HG03354 (cell line): ENCODE results near the gene TBCC.
A peak's percentile ranks its signal among the peaks of the same experiment; 100 is the strongest.

ENCODE experiments used
- ATAC-seq: cut with Tn5 transposase; IDR thresholded peaks from one replicate; pipeline ENCODE4 v1.9.1; 2021; ENCODE audit warnings: mild to moderate bottlenecking; ENCODE audit not compliant: unreplicated experiment, poor library complexity, severe bottlenecking

TBCC gene, protein sequence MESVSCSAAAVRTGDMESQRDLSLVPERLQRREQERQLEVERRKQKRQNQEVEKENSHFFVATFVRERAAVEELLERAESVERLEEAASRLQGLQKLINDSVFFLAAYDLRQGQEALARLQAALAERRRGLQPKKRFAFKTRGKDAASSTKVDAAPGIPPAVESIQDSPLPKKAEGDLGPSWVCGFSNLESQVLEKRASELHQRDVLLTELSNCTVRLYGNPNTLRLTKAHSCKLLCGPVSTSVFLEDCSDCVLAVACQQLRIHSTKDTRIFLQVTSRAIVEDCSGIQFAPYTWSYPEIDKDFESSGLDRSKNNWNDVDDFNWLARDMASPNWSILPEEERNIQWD

DNA sequence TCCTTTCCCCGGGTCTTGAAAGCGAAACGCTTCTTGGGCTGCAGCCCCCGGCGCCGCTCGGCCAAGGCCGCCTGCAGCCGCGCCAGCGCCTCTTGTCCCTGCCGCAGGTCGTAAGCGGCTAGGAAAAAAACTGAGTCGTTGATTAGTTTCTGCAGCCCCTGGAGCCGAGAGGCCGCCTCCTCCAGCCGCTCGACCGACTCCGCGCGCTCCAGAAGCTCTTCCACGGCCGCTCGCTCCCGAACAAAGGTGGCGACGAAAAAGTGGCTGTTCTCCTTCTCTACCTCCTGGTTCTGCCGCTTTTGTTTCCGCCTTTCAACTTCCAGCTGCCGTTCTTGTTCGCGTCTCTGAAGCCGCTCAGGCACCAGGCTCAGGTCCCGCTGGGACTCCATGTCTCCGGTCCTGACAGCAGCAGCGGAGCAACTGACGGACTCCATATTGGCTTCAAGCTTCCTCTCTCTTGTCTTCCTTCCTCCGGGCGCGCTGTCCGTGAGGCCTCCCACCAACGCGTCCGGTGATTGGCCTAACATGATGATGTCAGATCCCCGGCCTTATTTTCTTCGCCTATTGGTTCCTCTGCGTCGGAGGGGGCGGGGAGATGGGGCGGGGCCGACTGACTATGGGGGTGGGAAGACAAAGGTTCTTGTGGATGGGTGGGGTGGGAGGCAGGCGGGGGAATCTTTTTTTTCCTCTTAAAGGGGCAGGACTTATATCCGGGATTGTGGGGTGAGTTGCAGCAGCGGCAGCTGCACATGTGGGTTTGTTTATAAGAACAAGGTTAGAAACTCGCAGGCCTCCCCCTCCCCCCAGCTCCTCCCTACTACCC lies at the start of gene TBCC:
TBCC (minus strand) TSS at position 464 of the 823 bp plus-strand sequence; CDS start at position 434, 30 bp downstream.
- peak; percentile 76 for ATAC-seq

- ATAC-seq, result no peak
These were observed 49.7 kb upstream of the TBCC start for GRCh38 chr6:42795651-42796050.

DNA sequence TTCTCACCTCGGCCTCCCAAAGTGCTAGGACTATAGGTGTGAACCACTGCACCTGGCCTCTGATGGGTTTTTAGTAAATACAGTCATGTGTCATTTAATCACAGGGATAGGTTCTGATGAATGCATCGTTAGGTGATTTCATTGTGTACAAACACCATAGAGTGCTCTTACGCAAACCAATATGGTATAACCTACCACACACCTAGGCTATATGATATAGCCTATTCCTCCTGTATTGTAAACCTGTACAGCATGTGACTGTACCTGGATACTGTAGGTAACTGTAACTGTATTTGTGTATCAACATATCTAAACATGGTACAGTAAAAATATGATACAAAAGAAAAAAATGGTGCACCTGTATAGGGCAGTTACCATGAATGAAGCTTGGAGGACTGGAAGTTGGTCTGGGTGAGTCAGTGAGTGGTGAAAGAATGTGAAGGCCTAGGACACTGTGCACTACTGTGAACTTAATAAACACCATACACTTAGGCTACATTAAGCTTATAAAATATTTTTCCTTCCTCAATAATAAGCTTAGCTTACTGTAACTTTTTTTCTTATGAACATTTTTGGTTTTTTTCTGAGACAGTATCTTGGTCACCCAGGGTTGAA lies 45.9 kb upstream of the TBCC start:
- ATAC-seq, result no peak

GRCh38 chr6:42790549-42791181 lies 44.8 kb upstream of the TBCC start:
- no peak for ATAC-seq

- ATAC-seq, result no peak
These were observed 42.8 kb upstream of the TBCC start for GRCh38 chr6:42788671-42789070.

DNA sequence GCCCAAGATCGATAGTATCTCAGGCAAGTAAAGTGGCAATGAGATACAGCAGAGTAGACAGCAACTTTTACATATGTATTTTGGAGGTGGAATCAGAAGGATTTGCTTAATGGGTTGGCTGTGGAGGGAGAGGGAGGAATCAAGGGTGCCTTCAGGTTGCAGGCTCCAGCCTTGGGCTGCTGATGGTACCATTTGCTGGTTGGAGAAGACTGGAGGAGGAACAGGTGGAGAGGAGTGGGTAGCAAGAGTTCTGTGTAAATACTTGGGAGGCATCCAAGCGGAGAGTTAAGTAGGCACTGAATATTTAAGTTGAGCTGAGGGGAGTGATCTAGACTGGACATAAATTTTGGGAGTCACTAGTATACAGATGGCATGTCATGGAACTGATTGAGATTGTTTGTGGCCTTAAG lies 41.2 kb upstream of the TBCC start:
- no peak for ATAC-seq

- ATAC-seq, result no peak
These were observed 40.7 kb upstream of the TBCC start for GRCh38 chr6:42786525-42786985.

DNA sequence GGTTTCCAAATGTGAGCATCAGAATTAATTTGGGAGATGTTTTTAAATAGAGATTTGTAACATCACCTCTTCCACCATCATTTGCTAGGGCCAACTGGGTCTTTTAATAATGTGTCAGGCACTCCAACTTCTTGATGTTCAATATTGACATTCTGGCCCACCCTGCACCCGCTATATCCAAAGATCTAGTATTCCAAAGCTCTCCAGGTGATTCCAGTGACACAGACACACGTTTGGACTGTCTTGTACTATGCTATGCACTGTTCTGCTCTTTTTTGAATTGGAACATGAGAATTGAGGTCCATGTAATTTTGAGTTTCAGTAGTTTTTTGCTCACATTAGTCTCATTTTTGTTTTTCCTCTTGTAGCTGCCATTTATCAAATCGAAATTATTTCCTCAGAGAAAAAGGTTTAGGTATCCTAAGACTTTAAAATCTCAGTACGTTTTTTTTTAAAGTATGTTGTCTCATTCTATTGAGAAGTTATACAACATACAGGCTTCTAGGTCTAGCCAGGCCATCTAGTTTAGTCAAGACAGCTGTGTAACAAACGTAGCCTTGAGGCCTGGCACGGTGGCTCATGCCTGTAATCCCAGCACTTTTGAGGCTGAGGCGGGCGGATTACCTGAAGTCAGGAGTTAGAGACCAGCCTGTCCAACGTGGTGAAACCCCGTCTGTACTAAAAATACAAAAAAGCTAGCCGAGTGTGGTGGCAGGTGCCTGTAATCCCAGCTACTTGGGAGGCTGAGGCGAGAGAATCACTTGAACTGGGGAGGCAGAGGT lies 39.0 kb upstream of the TBCC start:
- ATAC-seq, result no peak

DNA sequence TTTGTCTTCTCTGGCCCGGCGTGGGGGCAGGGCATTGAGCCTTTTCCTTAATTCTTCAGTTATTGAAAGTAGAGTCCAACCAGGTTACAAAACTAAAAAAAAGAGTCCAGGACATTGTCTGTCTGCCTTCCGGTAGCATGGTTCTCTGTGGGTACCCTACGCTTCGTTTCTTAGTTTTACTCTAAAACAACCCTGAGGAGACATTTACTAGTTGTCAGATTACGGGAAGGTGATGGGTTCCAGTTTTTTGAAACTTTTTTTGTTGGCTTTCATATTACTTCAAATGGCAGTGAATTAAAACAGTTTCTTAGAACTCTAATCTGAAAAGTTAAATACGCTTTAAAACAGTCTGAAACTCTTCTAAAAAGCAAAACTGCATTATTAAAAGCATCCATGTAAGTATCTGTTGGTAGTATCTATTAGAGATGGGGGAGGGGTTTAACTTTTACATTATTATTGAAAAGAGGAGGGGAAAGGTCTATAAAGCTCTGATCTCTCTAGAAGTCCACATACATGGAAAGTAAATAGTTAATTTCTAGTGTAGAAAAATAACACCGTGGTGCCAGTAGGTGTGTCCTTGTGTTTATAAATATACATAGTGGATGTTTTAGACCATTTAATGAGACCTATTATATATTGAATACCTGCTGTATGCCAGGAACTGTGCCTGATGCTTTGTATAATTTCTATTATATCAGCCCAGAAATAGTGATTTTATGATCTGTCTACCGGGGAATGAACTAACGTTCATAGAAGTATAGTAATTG lies 38.2 kb upstream of the TBCC start:
- no peak for ATAC-seq

DNA sequence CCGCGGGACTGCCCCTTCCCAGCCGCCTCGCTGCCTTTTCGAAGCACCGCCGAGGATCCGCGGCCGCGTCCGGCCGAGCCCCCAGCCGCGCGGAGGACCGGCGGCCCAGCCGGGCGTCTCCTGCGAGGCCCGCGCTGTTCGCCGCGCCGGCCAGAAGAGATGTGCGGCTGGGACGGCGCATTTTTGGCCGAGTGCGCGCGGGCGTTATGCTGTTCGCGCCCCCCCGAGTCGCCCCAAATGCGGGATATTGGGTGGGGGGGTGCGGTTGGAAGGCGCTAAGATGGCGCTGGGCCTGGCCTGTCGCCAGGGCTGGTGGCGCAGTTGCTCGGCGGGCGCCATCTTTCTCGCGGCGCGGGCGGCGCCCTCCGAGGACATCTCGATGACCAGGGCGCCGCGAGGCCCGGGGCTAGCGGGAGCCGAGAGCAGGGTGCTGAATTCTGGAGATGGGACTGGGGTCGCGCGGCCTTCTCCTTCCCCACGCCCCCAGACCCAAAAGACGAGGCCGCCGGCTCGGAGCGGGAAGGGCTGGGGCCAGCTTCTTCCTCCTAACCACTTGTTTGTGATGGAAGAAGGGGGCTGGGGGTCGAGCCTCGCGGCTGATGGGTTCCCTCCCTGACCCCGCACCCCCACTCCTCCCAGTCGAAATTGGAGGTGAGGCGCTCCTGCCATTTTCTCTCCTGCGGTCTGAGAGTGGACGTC lies 37.4 kb upstream of the TBCC start:
- peak; percentile 48 for ATAC-seq

DNA sequence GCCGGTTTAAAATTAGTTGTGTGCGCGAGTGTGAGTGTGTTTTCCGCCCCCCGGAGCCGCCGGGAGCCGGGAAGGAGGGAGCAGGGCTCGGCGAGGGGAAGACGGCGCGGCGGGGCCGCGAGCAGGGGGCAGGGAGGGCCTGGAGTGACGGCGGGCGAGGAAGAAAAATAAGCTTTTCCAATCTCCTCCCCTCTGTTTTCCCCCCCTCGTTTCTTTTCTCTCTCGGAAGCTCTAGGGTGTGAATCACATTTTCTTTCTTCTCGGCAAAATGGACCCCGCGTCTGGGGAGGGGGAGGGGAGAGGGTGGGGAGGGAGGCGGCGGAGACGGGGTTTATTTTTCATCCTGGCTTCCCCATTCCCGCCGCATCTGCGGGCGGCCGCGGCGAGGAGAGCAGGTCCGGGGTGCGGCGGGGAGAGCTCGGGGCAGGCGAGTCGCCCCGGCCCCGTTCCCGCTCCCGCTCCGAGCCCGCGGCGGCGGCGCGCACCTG lies 36.8 kb upstream of the TBCC start:
- peak; percentile 35 for ATAC-seq

GRCh38 chr6:42781796-42782688 lies 36.1 kb upstream of the TBCC start, which contains the start of gene BICRAL:
Gene BICRAL, plus strand, starts transcription at chr6:42782052. Its CDS starts 39,971 bp downstream, at chr6:42822023.
- peak; percentile 23 for ATAC-seq

DNA sequence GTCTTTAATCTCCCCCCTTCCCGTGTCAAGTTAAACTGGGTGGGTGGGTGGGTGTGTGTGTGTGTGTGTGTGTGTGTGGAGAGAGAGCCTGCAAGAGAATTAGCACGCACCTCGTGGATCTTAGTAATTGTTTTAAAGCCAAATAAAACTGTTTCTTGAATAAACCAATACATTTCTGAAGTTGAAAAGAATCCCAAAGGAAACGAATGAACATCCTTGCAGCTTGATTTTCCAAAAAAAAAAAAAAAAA lies 35.6 kb upstream of the TBCC start:
- no peak for ATAC-seq

- no peak for ATAC-seq
These were observed 33.6 kb upstream of the TBCC start for GRCh38 chr6:42779521-42779920.

GRCh38 chr6:42778122-42778521 lies 32.2 kb upstream of the TBCC start:
- ATAC-seq, result no peak

DNA sequence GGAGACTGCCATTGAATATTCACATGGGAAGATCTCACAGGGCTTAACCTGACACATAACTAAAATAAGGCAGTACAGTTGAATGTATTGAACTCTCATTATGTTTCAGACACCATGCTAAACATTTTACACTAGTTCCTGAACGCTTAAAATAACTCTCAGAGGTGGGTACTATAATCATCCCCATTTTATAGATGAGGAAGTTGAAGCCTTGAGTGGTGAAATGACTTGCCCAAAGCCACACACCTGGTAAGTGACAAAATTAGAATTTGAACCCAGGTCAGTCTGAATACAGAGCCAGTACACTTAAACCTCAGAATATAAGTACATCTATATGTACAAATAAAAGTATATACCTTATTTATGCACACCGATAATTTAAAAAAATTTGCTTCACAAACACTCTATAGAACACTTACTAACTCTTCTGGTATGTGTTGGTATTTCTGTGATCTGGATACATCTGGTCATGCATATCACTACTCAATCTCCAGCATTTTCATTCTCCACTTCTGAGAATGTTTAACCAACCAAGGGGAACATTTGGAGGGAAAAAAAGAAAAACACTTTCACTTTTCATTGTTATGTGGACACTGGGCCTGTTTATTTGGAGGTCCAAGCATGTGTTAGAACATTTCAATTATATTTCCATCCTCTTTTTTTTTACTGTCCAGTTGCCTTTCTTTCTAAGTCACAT lies 31.4 kb upstream of the TBCC start:
- no peak for ATAC-seq
